ENCODE results near the gene GSAP. TPM values are rescaled to one million over a fixed set of nuclear protein-coding genes. Genes with fewer than 3 reads are reported as not detected.

GSAP gene
- total and polyA plus RNA-seq, 2 donors (not counting 3 experiments of a cell fraction or from before 2014, with no cell fraction given), result 2.3 to 5.8 TPM

DNA sequence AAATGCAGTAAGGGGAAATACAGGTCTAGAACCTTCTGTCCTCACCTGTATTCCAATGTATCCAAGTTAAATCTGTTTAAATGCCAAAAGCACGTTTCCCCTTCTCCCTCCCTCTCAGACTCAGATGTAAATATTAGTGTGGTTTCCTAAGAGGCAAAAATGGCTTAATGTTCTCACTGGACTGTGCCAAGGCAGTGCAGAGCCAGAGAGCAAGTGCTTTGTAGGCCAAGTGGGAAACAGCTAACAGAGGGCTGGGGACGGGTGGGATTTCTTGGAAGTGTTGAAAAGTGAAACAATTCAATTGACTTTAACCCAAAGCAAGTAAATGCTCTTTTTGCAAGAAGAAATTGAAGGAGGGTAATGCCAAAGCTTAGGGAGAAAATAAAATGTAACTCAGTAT is 103.1 kb downstream of the GSAP start:
- no peak overlapping the region for H3K4me2 ChIP-seq (ENCODE audit: insufficient read depth, low read length)
- no peak overlapping the region for H3K9ac ChIP-seq (replicated peaks; ENCODE audit: extremely low read depth, insufficient read depth, low read length)
- no peaks in the 10 kb centered on the region for H3K9me3 ChIP-seq (replicated peaks; ENCODE audit: control insufficient read depth, insufficient read depth, low read length)
- ChIA-PET CTCF (no interaction called here), POLR2A (no interaction called here)
- no TSS peak for BruUV-seq (replicated peaks)
- dilution Hi-C loops (cut with MboI; ENCODE audit: extremely low pct_ligation_motif_present, low sequenced_read_pairs) (no loop called here), intact Hi-C loops (cut with micrococcal nuclease) (no loop called here)
- no peak overlapping the region for H3K4me3 ChIP-seq (replicated peaks in 1 of 3; ENCODE audit: insufficient read depth in 1 of 3, low read depth in 1 of 3, low read length in 3 of 3)
- H3K79me2 ChIP-seq (ENCODE audit: control insufficient read depth, insufficient read depth, low read length), result no peaks in the 10 kb centered on the region
- FAIRE-seq (no peak), DNase-seq (ENCODE audit: low read depth, low spot score) (no peak)
- no peaks in the 10 kb centered on the region for H3K9me1 ChIP-seq (replicated peaks; ENCODE audit: control insufficient read depth, extremely low read depth, insufficient read depth, low read length)
- no peak overlapping the region for H2AFZ ChIP-seq (ENCODE audit: low read depth, low read length)
- TF ChIP-seq GATA2 (IDR thresholded peaks at IDR 0.05; ENCODE audit: insufficient read depth, insufficient read length, low read depth, low read length) (no peak), POLR2A (IDR thresholded peaks at IDR 0.05; ENCODE audit: low read depth, low read length) (no peak), MYC (IDR thresholded peaks at IDR 0.05; ENCODE audit: low read depth, low read length) (no peak), POLR2AphosphoS5 (IDR thresholded peaks at IDR 0.05; ENCODE audit: insufficient read depth, low read depth, low read length) (no peak), EZH2 (IDR thresholded peaks at IDR 0.05; ENCODE audit: borderline replicate concordance, low read depth, low read length, severe bottlenecking) (no peak), FOS (IDR thresholded peaks at IDR 0.05; ENCODE audit: borderline replicate concordance, insufficient read depth, low read length) (no peak)
- TF ChIP-seq, protein P1, sequence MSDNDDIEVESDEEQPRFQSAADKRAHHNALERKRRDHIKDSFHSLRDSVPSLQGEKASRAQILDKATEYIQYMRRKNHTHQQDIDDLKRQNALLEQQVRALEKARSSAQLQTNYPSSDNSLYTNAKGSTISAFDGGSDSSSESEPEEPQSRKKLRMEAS (IDR thresholded peaks at IDR 0.05; ENCODE audit: insufficient read depth, insufficient read length), result no peak
- TF ChIP-seq, protein P2, sequence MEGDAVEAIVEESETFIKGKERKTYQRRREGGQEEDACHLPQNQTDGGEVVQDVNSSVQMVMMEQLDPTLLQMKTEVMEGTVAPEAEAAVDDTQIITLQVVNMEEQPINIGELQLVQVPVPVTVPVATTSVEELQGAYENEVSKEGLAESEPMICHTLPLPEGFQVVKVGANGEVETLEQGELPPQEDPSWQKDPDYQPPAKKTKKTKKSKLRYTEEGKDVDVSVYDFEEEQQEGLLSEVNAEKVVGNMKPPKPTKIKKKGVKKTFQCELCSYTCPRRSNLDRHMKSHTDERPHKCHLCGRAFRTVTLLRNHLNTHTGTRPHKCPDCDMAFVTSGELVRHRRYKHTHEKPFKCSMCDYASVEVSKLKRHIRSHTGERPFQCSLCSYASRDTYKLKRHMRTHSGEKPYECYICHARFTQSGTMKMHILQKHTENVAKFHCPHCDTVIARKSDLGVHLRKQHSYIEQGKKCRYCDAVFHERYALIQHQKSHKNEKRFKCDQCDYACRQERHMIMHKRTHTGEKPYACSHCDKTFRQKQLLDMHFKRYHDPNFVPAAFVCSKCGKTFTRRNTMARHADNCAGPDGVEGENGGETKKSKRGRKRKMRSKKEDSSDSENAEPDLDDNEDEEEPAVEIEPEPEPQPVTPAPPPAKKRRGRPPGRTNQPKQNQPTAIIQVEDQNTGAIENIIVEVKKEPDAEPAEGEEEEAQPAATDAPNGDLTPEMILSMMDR (IDR thresholded peaks at IDR 0.05; ENCODE audit: extremely low read depth in 1 of 2, insufficient read depth in 1 of 2, low read depth in 1 of 2, low read length in 2 of 2), result no peak
- H3K36me3 ChIP-seq (ENCODE audit: control insufficient read depth in 2 of 2, extremely low read depth in 1 of 2, insufficient read depth in 2 of 2, low read length in 2 of 2), result no peaks in the 10 kb centered on the region
- no peak overlapping the region for H3K27ac ChIP-seq (ENCODE audit: insufficient read depth, low read depth, low read length)
- no peaks in the 10 kb centered on the region for H3K27me3 ChIP-seq (ENCODE audit: control insufficient read depth in 2 of 2, insufficient read depth in 2 of 2, low read length in 2 of 2)
- no peaks in the 10 kb centered on the region for H3K4me1 ChIP-seq (ENCODE audit: control insufficient read depth, extremely low read depth, insufficient read depth, low read length)
- H4K20me1 ChIP-seq (replicated peaks; ENCODE audit: control insufficient read depth, extremely low read depth, insufficient read depth, low read length), result no peaks in the 10 kb centered on the region

Measured in endothelial cell of umbilical vein (primary cell).